A549 (cell line): ENCODE results near the gene BRCA2. TPM values are rescaled to one million over a fixed set of nuclear protein-coding genes. Genes with fewer than 3 reads are reported as not detected.

Source experiments
- ATAC-seq, 2 experiments: fragments of 200-7000 bp in 1 of 2; fragments of >200 bp in 1 of 2; cut with Nextera tagmentation in 1 of 2; cut with Tn5 transposase in 1 of 2; 3 replicates each; pipeline versions ENCODE4 v1.8.0 to v1.9.1; 2018 to 2020; ENCODE audit warnings: mild to moderate bottlenecking in 1 of 2, moderate library complexity in 1 of 2
- CTCF ChIA-PET: fragments of 300-600 bp; sonication (Branson Sonifier 250); formaldehyde crosslinking; extraction: SDS; loops from one replicate; lab custom pipeline; 2021; ENCODE audit warnings: antibody characterized with exemption, inconsistent platforms; lab: Yijun Ruan, JAX
- POLR2A ChIA-PET: fragments of 350-600 bp; formaldehyde crosslinking; extraction: SDS; loops from one replicate; lab custom pipeline; 2021; ENCODE audit warnings: antibody characterized with exemption, inconsistent platforms; lab: Yijun Ruan, JAX
- DNase-seq, 2 experiments: peaks; one replicate each; pipeline versions ENCODE4 v3.0.0 to v3.0.0-alpha.2; 2011 to 2016; ENCODE audit warnings: low read depth in 1 of 2, low spot score in 1 of 2
- FAIRE-seq: peaks from 2 replicates; lab custom pipeline; 2011; peaks lifted over from hg19 to GRCh38; lab: Jason Lieb, UNC
- H3K27ac ChIP-seq, 2 experiments: fragments of >200 bp; sonication (Bioruptor Twin); formaldehyde crosslinking; 3 replicates each; pipeline ENCODE4 v1.5.1; 2016 to 2017
- H3K4me1 ChIP-seq: fragments of >200 bp; sonication (Bioruptor Twin); formaldehyde crosslinking; 3 replicates; pipeline ENCODE4 v1.6.1; 2016
- H3K4me2 ChIP-seq: fragments of >200 bp; sonication (Bioruptor Twin); formaldehyde crosslinking; 3 replicates; pipeline ENCODE4 v1.6.1; 2016
- H3K4me3 ChIP-seq: fragments of >200 bp; sonication (Bioruptor Twin); formaldehyde crosslinking; 3 replicates; pipeline ENCODE4 v1.5.1; 2016
- H3K9me3 ChIP-seq: fragments of >200 bp; sonication (Bioruptor Twin); formaldehyde crosslinking; 3 replicates; pipeline ENCODE4 v1.6.1; 2016
- BHLHE40 ChIP-seq: IDR thresholded peaks from 2 replicates; pipeline ENCODE4 v1.6.1; 2012; ENCODE audit warnings: low read depth, low read length, inconsistent platforms
- CBX2 ChIP-seq: fragments of 200-600 bp; sonication (generic); IDR thresholded peaks from 2 replicates; pipeline ENCODE4 v1.6.1; 2016; ENCODE audit warnings: low read depth, mild to moderate bottlenecking, borderline replicate concordance
- CBX8 ChIP-seq: fragments of 200-600 bp; sonication (generic); IDR thresholded peaks from 2 replicates; pipeline ENCODE4 v1.6.1; 2016
- EP300 ChIP-seq, 2 experiments: fragments of >200 bp; sonication (Bioruptor Twin); formaldehyde crosslinking; IDR thresholded peaks; 2 replicates in 1 of 2; 3 replicates in 1 of 2; pipeline ENCODE4 v1.6.1; 2016 to 2017
- FOSB ChIP-seq: fragments of 250-450 bp; sonication (Bioruptor Pico); IDR thresholded peaks from 2 replicates; pipeline ENCODE4 v1.5.0; 2020; ENCODE audit warnings: mild to moderate bottlenecking, moderate library complexity
- FOSL2 ChIP-seq, 2 experiments: fragments of 450-650 bp in 1 of 2; fragments of >200 bp in 1 of 2; sonication (Bioruptor Twin) in 1 of 2; formaldehyde crosslinking; IDR thresholded peaks; 2 replicates each; pipeline versions ENCODE4 v1.5.0 to v1.6.1; 2016 to 2020; ENCODE audit warnings: mild to moderate bottlenecking in 1 of 2, moderate library complexity in 1 of 2
- FOXS1 ChIP-seq: fragments of 250-450 bp; sonication (Bioruptor Pico); IDR thresholded peaks from 2 replicates; pipeline ENCODE4 v1.5.0; 2020; ENCODE audit warnings: mild to moderate bottlenecking, moderate library complexity
- HOXA7 ChIP-seq: fragments of 250-450 bp; sonication (Bioruptor Pico); IDR thresholded peaks from 2 replicates; pipeline ENCODE4 v1.5.0; 2020; ENCODE audit warnings: mild to moderate bottlenecking, moderate library complexity
- JUN ChIP-seq, 2 experiments: fragments of >200 bp; sonication (Bioruptor Twin); formaldehyde crosslinking; IDR thresholded peaks; 2 replicates in 1 of 2; 3 replicates in 1 of 2; pipeline ENCODE4 v1.6.1; 2016 to 2017
- KDM1A ChIP-seq: fragments of 200-600 bp; sonication (generic); IDR thresholded peaks from 2 replicates; pipeline ENCODE4 v1.6.1; 2016; ENCODE audit warnings: low read depth, mild to moderate bottlenecking
- KDM5A ChIP-seq: fragments of 200-600 bp; sonication (generic); IDR thresholded peaks from 2 replicates; pipeline ENCODE4 v1.6.1; 2016; ENCODE audit warnings: antibody characterized with exemption, mild to moderate bottlenecking
- MAFK ChIP-seq: fragments of 450-650 bp; IDR thresholded peaks from 2 replicates; pipeline ENCODE4 v1.6.1; 2014; ENCODE audit not compliant: partially characterized antibody
- MAZ ChIP-seq: fragments of 150-350 bp; IDR thresholded peaks from 2 replicates; pipeline ENCODE4 v1.6.1; 2014; ENCODE audit warnings: antibody characterized with exemption, low read depth, low read length, borderline replicate concordance
- NPAS2 ChIP-seq: fragments of 250-450 bp; sonication (Bioruptor Pico); IDR thresholded peaks from 2 replicates; pipeline ENCODE4 v1.8.0; 2022; ENCODE audit warnings: mild to moderate bottlenecking, moderate library complexity, borderline replicate concordance
- NR3C1 ChIP-seq: fragments of >200 bp; sonication (Bioruptor Twin); formaldehyde crosslinking; IDR thresholded peaks from 3 replicates; pipeline ENCODE4 v1.6.1; 2017
- PBX3 ChIP-seq: IDR thresholded peaks from 2 replicates; pipeline ENCODE4 v1.6.1; 2012
- POLR2A ChIP-seq: IDR thresholded peaks from 2 replicates; pipeline ENCODE4 v1.6.1; 2012; ENCODE audit warnings: mild to moderate bottlenecking, low read length
- POLR2AphosphoS2 ChIP-seq: conservative IDR thresholded peaks from 2 replicates; pipeline ENCODE4 v1.6.1; 2012; ENCODE audit warnings: low read length, improper control_type of control experiment, inconsistent platforms
- SMC3 ChIP-seq: fragments of >200 bp; sonication (Bioruptor Twin); formaldehyde crosslinking; IDR thresholded peaks from 3 replicates; pipeline ENCODE4 v1.6.1; 2018; ENCODE audit warnings: inconsistent platforms
- TFCP2L1 ChIP-seq: fragments of 250-450 bp; sonication (Bioruptor Pico); IDR thresholded peaks from 2 replicates; pipeline ENCODE4 v1.5.0; 2021; ENCODE audit warnings: mild to moderate bottlenecking
- ZC3H11A ChIP-seq: fragments of 450-650 bp; IDR thresholded peaks from 2 replicates; pipeline ENCODE4 v1.6.1; 2014; ENCODE audit warnings: antibody characterized with exemption, mild to moderate bottlenecking
- WGBS: methylation state at CpG from one replicate; pipeline ENCODE4 v1.1.6; 2017; ENCODE audit errors: missing lambda C conversion rate; 5-methylcytosine and 5-hydroxymethylcytosine counted together
- polyA plus RNA-seq, 4 experiments: library from polyadenylated mRNA; depleted of rRNA in 3 of 4; stranded (reverse); fragments of >200 nt; fragmentation: RNase III in 1 of 4; extraction: RNeasy Plus Mini Kit Qiagen cat#74134 plus additional on column Dnase treatment in 1 of 4; gene quantifications; 2 replicates in 3 of 4; 3 replicates in 1 of 4; pipeline ENCODE4 v1.2.3, GENCODE V29; 2011 to 2017
- TF ChIP-seq, protein P1 (sequence below): IDR thresholded peaks from 2 replicates; pipeline ENCODE4 v1.6.1; 2012
- TF ChIP-seq, protein P2 (sequence below): fragments of 450-650 bp; IDR thresholded peaks from 2 replicates; pipeline ENCODE4 v1.6.1; 2014; ENCODE audit warnings: antibody characterized with exemption
- TF ChIP-seq, protein P3 (sequence below): fragments of 150-350 bp; IDR thresholded peaks from 2 replicates; pipeline ENCODE4 v1.6.1; 2014; ENCODE audit warnings: low read depth, mild to moderate bottlenecking, low read length
- TF ChIP-seq, protein P4 (sequence below): fragments of >200 bp; sonication (Bioruptor Twin); formaldehyde crosslinking; IDR thresholded peaks from 3 replicates; pipeline ENCODE4 v1.6.1; 2016

BRCA2 gene
- polyA plus RNA-seq, 2 of the 4 experiments (the other 2 are of a cell fraction): 2.6 to 4.6 TPM

GRCh38 chr13:32370805-32371204 is 55.5 kb downstream of the BRCA2 start:
- H3K4me1 ChIP-seq: no peaks in the 10 kb centered on the region
- POLR2A ChIA-PET: no interaction called here
- CTCF ChIA-PET: no interaction called here
- DNase-seq (no peak), FAIRE-seq (no peak), ATAC-seq (no peak)
- WGBS: 93% methylated on average over 2 of the region's 2 CpGs
- TF ChIP-seq PBX3 (no peak), NPAS2 (CRISPR knock-in tag) (no peak), KDM1A (no peak), HOXA7 (CRISPR knock-in tag) (no peak), CBX8 (no peak), MAZ (no peak), MAFK (no peak), FOSL2 (IDR thresholded peaks at IDR 0.05) (no peak), FOSL2 (CRISPR knock-in tag; IDR thresholded peaks at IDR 0.05) (no peak), POLR2AphosphoS2 (no peak), CBX2 (no peak), POLR2A (no peak), FOSB (CRISPR knock-in tag) (no peak), SMC3 (no peak), BHLHE40 (no peak), JUN (IDR thresholded peaks at IDR 0.05) (no peak), NR3C1 (no peak)
- TF ChIP-seq, protein P1, sequence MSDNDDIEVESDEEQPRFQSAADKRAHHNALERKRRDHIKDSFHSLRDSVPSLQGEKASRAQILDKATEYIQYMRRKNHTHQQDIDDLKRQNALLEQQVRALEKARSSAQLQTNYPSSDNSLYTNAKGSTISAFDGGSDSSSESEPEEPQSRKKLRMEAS: no peak
- TF ChIP-seq, protein P2, sequence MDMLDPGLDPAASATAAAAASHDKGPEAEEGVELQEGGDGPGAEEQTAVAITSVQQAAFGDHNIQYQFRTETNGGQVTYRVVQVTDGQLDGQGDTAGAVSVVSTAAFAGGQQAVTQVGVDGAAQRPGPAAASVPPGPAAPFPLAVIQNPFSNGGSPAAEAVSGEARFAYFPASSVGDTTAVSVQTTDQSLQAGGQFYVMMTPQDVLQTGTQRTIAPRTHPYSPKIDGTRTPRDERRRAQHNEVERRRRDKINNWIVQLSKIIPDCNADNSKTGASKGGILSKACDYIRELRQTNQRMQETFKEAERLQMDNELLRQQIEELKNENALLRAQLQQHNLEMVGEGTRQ: no peak
- TF ChIP-seq, protein P3, sequence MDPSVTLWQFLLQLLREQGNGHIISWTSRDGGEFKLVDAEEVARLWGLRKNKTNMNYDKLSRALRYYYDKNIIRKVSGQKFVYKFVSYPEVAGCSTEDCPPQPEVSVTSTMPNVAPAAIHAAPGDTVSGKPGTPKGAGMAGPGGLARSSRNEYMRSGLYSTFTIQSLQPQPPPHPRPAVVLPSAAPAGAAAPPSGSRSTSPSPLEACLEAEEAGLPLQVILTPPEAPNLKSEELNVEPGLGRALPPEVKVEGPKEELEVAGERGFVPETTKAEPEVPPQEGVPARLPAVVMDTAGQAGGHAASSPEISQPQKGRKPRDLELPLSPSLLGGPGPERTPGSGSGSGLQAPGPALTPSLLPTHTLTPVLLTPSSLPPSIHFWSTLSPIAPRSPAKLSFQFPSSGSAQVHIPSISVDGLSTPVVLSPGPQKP: no peak
- no peak overlapping the region for H3K4me2 ChIP-seq
- no peak overlapping the region for H3K27ac ChIP-seq
- H3K4me3 ChIP-seq: no peak overlapping the region
- H3K9me3 ChIP-seq: no peaks in the 10 kb centered on the region

DNA sequence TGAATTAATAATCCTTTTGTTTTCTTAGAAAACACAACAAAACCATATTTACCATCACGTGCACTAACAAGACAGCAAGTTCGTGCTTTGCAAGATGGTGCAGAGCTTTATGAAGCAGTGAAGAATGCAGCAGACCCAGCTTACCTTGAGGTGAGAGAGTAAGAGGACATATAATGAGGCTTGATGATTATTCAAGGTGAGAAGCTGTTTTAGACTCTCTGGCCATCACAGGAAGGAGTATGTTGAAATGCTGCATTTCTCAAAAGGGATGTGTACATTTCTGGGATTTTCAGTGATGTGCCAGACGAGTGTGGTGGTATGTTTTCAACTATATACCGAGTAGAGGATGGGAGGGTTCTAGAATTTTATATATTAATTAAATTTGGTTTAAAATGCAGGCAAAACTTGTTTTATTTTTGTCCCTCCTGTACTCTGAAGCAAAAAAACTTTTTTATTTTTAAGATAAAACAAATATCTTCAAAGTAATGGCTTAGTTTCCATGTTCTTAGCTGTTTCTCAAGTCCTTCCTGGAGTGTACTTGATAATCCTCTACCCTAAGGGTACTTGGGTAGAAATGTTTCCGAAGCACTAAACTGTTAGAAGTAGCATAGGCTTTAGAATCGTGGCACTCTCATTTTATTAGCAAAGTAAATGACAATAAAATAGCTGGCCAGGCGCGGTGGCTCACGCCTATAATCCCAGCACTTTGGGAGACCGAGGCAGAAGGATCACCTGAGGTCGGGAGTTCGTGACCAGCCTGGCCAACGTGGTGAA is 61.5 kb downstream of the BRCA2 start:
- TF ChIP-seq TFCP2L1 (CRISPR knock-in tag): no peak
- TF ChIP-seq KDM1A: no peak
- no peak for TF ChIP-seq EP300 (IDR thresholded peaks at IDR 0.05)
- TF ChIP-seq KDM5A: no peak
- TF ChIP-seq, protein P4, sequence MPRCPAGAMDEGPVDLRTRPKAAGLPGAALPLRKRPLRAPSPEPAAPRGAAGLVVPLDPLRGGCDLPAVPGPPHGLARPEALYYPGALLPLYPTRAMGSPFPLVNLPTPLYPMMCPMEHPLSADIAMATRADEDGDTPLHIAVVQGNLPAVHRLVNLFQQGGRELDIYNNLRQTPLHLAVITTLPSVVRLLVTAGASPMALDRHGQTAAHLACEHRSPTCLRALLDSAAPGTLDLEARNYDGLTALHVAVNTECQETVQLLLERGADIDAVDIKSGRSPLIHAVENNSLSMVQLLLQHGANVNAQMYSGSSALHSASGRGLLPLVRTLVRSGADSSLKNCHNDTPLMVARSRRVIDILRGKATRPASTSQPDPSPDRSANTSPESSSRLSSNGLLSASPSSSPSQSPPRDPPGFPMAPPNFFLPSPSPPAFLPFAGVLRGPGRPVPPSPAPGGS: no peak
- no peak for TF ChIP-seq FOXS1
- TF ChIP-seq, protein P2: no peak
- TF ChIP-seq ZC3H11A: no peak
- ChIA-PET CTCF (interaction anchor here (1.1 to 1.3 kb wide), 2 partner anchors 12 to 75 kb away, joined by 3 read pairs; no protein-coding TSS in a partner anchor), POLR2A (no interaction called here)
- DNase-seq (no peak), FAIRE-seq (no peak), ATAC-seq (no peak)
- 92% methylated on average over 13 of the region's 13 CpGs for WGBS
- H3K4me1 ChIP-seq: no peaks in the 10 kb centered on the region
- H3K4me3 ChIP-seq: no peak overlapping the region
- no peak overlapping the region for H3K4me2 ChIP-seq
- H3K9me3 ChIP-seq: no peaks in the 10 kb centered on the region
- H3K27ac ChIP-seq: no peak overlapping the region
